ENCODE data around the gene SAG. TPM values are rescaled to one million over a fixed set of nuclear protein-coding genes. Genes with fewer than 3 reads are reported as not detected.
A peak's percentile ranks its signal among the peaks of the same experiment; 100 is the strongest.
"Not testable (repeated sequence)": the region's sequence is repeated elsewhere in the genome, so short reads cannot be mapped to it uniquely, and the experiment has no call there.

Gene SAG
- total RNA-seq, 6 donors from 2014 or later, result 0.17 TPM; not detected in 5

DNA sequence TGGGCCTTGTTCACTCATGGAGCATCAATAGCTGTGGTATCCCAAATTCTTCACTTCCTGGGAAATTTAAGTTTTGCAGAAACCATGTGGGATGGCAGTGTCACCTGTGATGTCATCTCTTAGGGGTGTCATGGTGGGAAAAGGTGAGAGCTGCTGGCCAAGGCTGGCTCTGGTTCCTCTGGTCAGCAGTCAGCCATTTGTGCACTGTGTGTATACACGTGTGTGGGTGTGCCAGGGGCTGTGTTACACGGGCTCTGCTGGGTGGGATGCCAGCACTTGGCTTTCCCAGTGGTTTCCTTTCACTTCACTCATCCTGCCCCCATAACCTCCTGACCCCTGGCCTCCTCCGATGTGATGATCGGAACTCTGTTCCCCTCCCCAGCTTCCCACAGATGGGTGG lies 21.3 kb downstream of the SAG start:
- 71 to 74% methylated on average over 4 of the region's 4 CpGs for WGBS, 2 donors
- H3K4me3 ChIP-seq, result no peak overlapping the region
- no peaks in the 10 kb centered on the region for H3K36me3 ChIP-seq
- no peak for TF ChIP-seq POLR2AphosphoS5 (IDR thresholded peaks at IDR 0.05)
- TF ChIP-seq POLR2A (IDR thresholded peaks at IDR 0.05), result no peak
- no peak for TF ChIP-seq CTCF (IDR thresholded peaks at IDR 0.05)
- no peak for TF ChIP-seq EP300 (IDR thresholded peaks at IDR 0.05)
- DNase-seq (no peak), ATAC-seq (ENCODE audit: low FRiP score in 2 of 2) (no peak)
- H3K27ac ChIP-seq, result no peak overlapping the region
- H3K27me3 ChIP-seq, result no peaks in the 10 kb centered on the region
- H3K4me1 ChIP-seq, result peaks cover 0 to 7% (median 5%) of the 10 kb centered on the region in 4 donors
- no peaks in the 10 kb centered on the region for H3K9me3 ChIP-seq

GRCh38 chr2:233329489-233330135 lies 22.0 kb downstream of the SAG start:
- Histone ChIP-seq H3K4me1 (peaks cover 0 to 7% (median 5%) of the 10 kb centered on the region in 4 donors), H3K27me3 (no peaks in the 10 kb centered on the region), H3K4me3 (no peak overlapping the region), H3K9me3 (no peaks in the 10 kb centered on the region), H3K36me3 (no peaks in the 10 kb centered on the region), H3K27ac (no peak overlapping the region)
- TF ChIP-seq POLR2A (IDR thresholded peaks at IDR 0.05), result no peak
- ATAC-seq (ENCODE audit: low FRiP score in 2 of 2) (no peak), DNase-seq (no peak)
- WGBS, 2 donors, result 74 to 84% methylated on average over 5 to 7 of the region's 7 CpGs

- peak; percentile 74 to 87 for ATAC-seq (ENCODE audit: low FRiP score in 2 of 2)
- Histone ChIP-seq H3K9me3 (no peaks in the 10 kb centered on the region), H3K4me3 (no peak overlapping the region), H3K27ac (peak overlapping the region; percentile 69 to 85 (median 81)), H3K4me1 (peaks cover 0 to 7% (median 5%) of the 10 kb centered on the region in 4 donors), H3K27me3 (no peaks in the 10 kb centered on the region), H3K36me3 (no peaks in the 10 kb centered on the region)
- TF ChIP-seq POLR2A (IDR thresholded peaks at IDR 0.05) (peak in 2 of 4 donors; percentile 11 to 25), EP300 (IDR thresholded peaks at IDR 0.05) (no peak), POLR2AphosphoS5 (IDR thresholded peaks at IDR 0.05) (peak; percentile 59 to 70)
- WGBS, 2 donors, result 54 to 78% methylated on average over 15 of the region's 15 CpGs
- peak in 1 of 2 donors; percentile 91 for DNase-seq
Measured at GRCh38 chr2:233331536-233331935, 23.9 kb downstream of the SAG start.

GRCh38 chr2:233332125-233332524 lies 24.5 kb downstream of the SAG start:
- no peak for DNase-seq
- TF ChIP-seq POLR2A (IDR thresholded peaks at IDR 0.05) (no peak), POLR2AphosphoS5 (IDR thresholded peaks at IDR 0.05) (no peak)
- no peak for ATAC-seq (ENCODE audit: low FRiP score in 2 of 2)
- Histone ChIP-seq H3K27me3 (no peaks in the 10 kb centered on the region), H3K9me3 (no peaks in the 10 kb centered on the region), H3K4me3 (no peak overlapping the region), H3K27ac (peak overlapping the region; percentile 50 to 85 (median 78)), H3K4me1 (peaks cover 0 to 7% (median 5%) of the 10 kb centered on the region in 4 donors), H3K36me3 (no peaks in the 10 kb centered on the region)
- 86 to 87% methylated on average over 4 of the region's 4 CpGs for WGBS, 2 donors

DNA sequence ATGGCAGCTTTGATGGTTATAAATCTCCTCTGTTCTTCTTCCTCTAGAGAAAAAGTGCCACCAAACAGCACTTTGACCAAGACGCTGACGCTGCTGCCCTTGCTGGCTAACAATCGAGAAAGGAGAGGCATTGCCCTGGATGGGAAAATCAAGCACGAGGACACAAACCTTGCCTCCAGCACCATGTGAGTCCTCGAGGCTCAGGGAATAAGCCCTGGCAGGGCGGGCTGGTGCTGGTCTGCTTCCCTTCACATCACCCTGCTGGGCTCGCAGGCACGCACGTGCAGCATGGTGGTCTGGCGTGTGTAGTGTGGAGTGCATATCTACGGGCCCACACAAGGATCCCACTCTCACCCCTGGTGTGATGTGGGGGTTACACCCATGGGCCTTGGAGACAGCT lies 27.3 kb downstream of the SAG start:
- Histone ChIP-seq H3K4me3 (no peak overlapping the region), H3K4me1 (peaks cover 0 to 12% (median 10%) of the 10 kb centered on the region in 4 donors), H3K27me3 (no peaks in the 10 kb centered on the region), H3K36me3 (no peaks in the 10 kb centered on the region), H3K9me3 (no peaks in the 10 kb centered on the region), H3K27ac (no peak overlapping the region)
- WGBS, 2 donors, result 94 to 98% methylated on average over 4 to 11 of the region's 11 CpGs
- no peak for ATAC-seq (ENCODE audit: low FRiP score in 2 of 2)
- no peak for TF ChIP-seq POLR2AphosphoS5 (IDR thresholded peaks at IDR 0.05)
- DNase-seq, result no peak

GRCh38 chr2:233336091-233336490 lies 28.5 kb downstream of the SAG start:
- not testable (repeated sequence) for ATAC-seq (ENCODE audit: low FRiP score in 2 of 2); DNase-seq; H3K27me3 ChIP-seq; H3K4me3 ChIP-seq; H3K36me3 ChIP-seq; H3K9me3 ChIP-seq; H3K27ac ChIP-seq
- peaks cover 0 to 10% (median 8%) of the 10 kb centered on the region in 4 donors for H3K4me1 ChIP-seq
- WGBS, 2 donors, result 96 to 97% methylated on average over 13 of the region's 13 CpGs

GRCh38 chr2:233336541-233336940 lies 28.9 kb downstream of the SAG start:
- TF ChIP-seq POLR2A (IDR thresholded peaks at IDR 0.05), result no peak
- TF ChIP-seq POLR2AphosphoS5 (IDR thresholded peaks at IDR 0.05), result no peak
- no peak for TF ChIP-seq CTCF (IDR thresholded peaks at IDR 0.05)
- no peak for TF ChIP-seq EP300 (IDR thresholded peaks at IDR 0.05)
- no peak overlapping the region for H3K27ac ChIP-seq
- DNase-seq (no peak), ATAC-seq (ENCODE audit: low FRiP score in 2 of 2) (no peak)
- H3K4me3 ChIP-seq, result no peak overlapping the region
- H3K4me1 ChIP-seq, result peaks cover 0 to 10% (median 5%) of the 10 kb centered on the region in 4 donors
- WGBS, 2 donors, result 89 to 100% methylated on average over 1 to 5 of the region's 5 CpGs
- no peaks in the 10 kb centered on the region for H3K36me3 ChIP-seq
- no peaks in the 10 kb centered on the region for H3K9me3 ChIP-seq
- H3K27me3 ChIP-seq, result no peaks in the 10 kb centered on the region

Data from upper lobe of left lung (tissue), 6 donors.